ENCODE results near the gene SUMF1. TPM values are rescaled to one million over a fixed set of nuclear protein-coding genes. Genes with fewer than 3 reads are reported as not detected.

Gene SUMF1
- total RNA-seq, 2 experiments from 2014 or later: 5.1 to 5.6 TPM

- no peak for DNase-seq
- no peak overlapping the region for H3K4me3 Mint-ChIP-seq
- H3K9me3 Mint-ChIP-seq: no peaks in the 10 kb centered on the region
- ChIA-PET POLR2A (no interaction called here), CTCF (no interaction called here)
- H3K36me3 Mint-ChIP-seq: peaks cover 7% of the 10 kb centered on the region
- no peaks in the 10 kb centered on the region for H3K27me3 Mint-ChIP-seq
- no peak overlapping the region for H3K27ac Mint-ChIP-seq
- no peaks in the 10 kb centered on the region for H3K4me1 Mint-ChIP-seq (ENCODE audit: low read depth)
- intact Hi-C loops (cut with micrococcal nuclease): no loop called here
Measured at GRCh38 chr3:4362523-4362922, 104.5 kb downstream of the SUMF1 start.

DNA sequence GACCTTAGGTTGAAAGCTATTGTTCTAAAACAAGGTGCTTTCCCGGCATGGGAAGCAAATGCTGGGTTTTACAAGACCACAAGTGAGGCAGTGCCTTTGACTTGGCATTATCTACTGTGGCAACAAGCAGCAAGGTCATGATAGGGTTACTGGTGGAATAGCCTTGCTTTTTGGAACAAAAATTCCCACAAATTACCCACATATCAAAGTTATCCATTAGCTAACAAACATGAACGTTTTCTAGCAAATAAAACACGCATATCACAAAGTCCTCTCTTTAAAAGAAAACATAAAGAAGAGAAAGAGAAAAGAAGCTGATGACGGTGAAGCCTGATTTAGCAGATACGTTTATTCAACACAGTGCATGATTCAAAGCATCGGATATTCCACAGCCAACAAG is 106.3 kb downstream of the SUMF1 start:
- Mint-ChIP-seq H3K4me3 (no peak overlapping the region), H3K27me3 (no peaks in the 10 kb centered on the region), H3K27ac (no peak overlapping the region), H3K4me1 (ENCODE audit: low read depth) (no peaks in the 10 kb centered on the region), H3K36me3 (peaks cover 7% of the 10 kb centered on the region), H3K9me3 (no peaks in the 10 kb centered on the region)
- POLR2A ChIA-PET: interaction anchor here (0.5 kb wide), 1 partner anchor 266 kb away, joined by 3 read pairs; no protein-coding TSS in a partner anchor
- DNase-seq: no peak
- CTCF ChIA-PET: interaction anchor here (0.6 to 1.0 kb wide), 2 partner anchors 10 to 76 kb away, joined by 4 to 6 read pairs; no protein-coding TSS in a partner anchor
- intact Hi-C loops (cut with micrococcal nuclease): no loop called here

- ChIA-PET CTCF (no interaction called here), POLR2A (no interaction called here)
- H3K4me1 Mint-ChIP-seq (ENCODE audit: low read depth): no peaks in the 10 kb centered on the region
- no peaks in the 10 kb centered on the region for H3K9me3 Mint-ChIP-seq
- no peak overlapping the region for H3K27ac Mint-ChIP-seq
- H3K4me3 Mint-ChIP-seq: no peak overlapping the region
- DNase-seq: no peak
- no peaks in the 10 kb centered on the region for H3K27me3 Mint-ChIP-seq
- intact Hi-C loops (cut with micrococcal nuclease): no loop called here
- peaks cover 7% of the 10 kb centered on the region for H3K36me3 Mint-ChIP-seq
Measured at GRCh38 chr3:4359805-4360502, 107.1 kb downstream of the SUMF1 start.

- Mint-ChIP-seq H3K4me3 (no peak overlapping the region), H3K4me1 (ENCODE audit: low read depth) (no peaks in the 10 kb centered on the region), H3K36me3 (peaks cover 7% of the 10 kb centered on the region), H3K9me3 (no peaks in the 10 kb centered on the region), H3K27me3 (no peaks in the 10 kb centered on the region), H3K27ac (no peak overlapping the region)
- CTCF ChIA-PET: no interaction called here
- POLR2A ChIA-PET: no interaction called here
- intact Hi-C loops (cut with micrococcal nuclease): no loop called here
- no peak for DNase-seq
Measured at GRCh38 chr3:4358273-4358672, 108.8 kb downstream of the SUMF1 start.

- H3K4me1 Mint-ChIP-seq (ENCODE audit: low read depth): peaks cover 10% of the 10 kb centered on the region
- H3K9me3 Mint-ChIP-seq: no peaks in the 10 kb centered on the region
- no peaks in the 10 kb centered on the region for H3K27me3 Mint-ChIP-seq
- ChIA-PET CTCF (no interaction called here), POLR2A (no interaction called here)
- no peak for DNase-seq
- intact Hi-C loops (cut with micrococcal nuclease): no loop called here
- H3K27ac Mint-ChIP-seq: no peak overlapping the region
- H3K36me3 Mint-ChIP-seq: peaks cover 2% of the 10 kb centered on the region
- no peak overlapping the region for H3K4me3 Mint-ChIP-seq
Measured at GRCh38 chr3:4356546-4357410, 110.3 kb downstream of the SUMF1 start.

DNA sequence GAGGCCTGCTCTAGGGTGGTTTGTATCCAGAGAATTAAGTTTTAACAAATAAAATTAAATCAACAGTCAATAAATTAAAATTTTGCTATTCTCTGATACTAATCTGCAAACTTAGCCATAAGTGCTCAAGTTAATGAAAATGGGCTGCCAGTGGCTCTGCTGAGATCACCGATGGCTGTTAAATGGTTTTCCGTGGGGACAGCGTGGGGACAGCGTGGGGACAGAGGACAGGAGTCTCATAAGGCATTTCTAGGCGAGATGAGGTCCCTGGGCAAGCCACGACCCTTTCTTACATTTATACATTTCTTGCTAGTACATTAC is 110.9 kb downstream of the SUMF1 start:
- H3K4me1 Mint-ChIP-seq (ENCODE audit: low read depth): peaks cover 16% of the 10 kb centered on the region
- ChIA-PET POLR2A (no interaction called here), CTCF (no interaction called here)
- no peaks in the 10 kb centered on the region for H3K27me3 Mint-ChIP-seq
- intact Hi-C loops (cut with micrococcal nuclease): no loop called here
- H3K36me3 Mint-ChIP-seq: peaks cover 2% of the 10 kb centered on the region
- H3K9me3 Mint-ChIP-seq: no peaks in the 10 kb centered on the region
- H3K27ac Mint-ChIP-seq: no peak overlapping the region
- DNase-seq: no peak
- H3K4me3 Mint-ChIP-seq: no peak overlapping the region

- Mint-ChIP-seq H3K27me3 (no peaks in the 10 kb centered on the region), H3K4me3 (no peak overlapping the region), H3K9me3 (no peaks in the 10 kb centered on the region), H3K4me1 (ENCODE audit: low read depth) (peaks cover 20% of the 10 kb centered on the region), H3K27ac (no peak overlapping the region), H3K36me3 (peaks cover 2% of the 10 kb centered on the region)
- DNase-seq: no peak
- intact Hi-C loops (cut with micrococcal nuclease): no loop called here
- POLR2A ChIA-PET: interaction anchor here (0.6 kb wide), 1 partner anchor 139 kb away, joined by 3 read pairs; no protein-coding TSS in a partner anchor
- CTCF ChIA-PET: no interaction called here
Measured at GRCh38 chr3:4355401-4356219, 111.5 kb downstream of the SUMF1 start.

DNA sequence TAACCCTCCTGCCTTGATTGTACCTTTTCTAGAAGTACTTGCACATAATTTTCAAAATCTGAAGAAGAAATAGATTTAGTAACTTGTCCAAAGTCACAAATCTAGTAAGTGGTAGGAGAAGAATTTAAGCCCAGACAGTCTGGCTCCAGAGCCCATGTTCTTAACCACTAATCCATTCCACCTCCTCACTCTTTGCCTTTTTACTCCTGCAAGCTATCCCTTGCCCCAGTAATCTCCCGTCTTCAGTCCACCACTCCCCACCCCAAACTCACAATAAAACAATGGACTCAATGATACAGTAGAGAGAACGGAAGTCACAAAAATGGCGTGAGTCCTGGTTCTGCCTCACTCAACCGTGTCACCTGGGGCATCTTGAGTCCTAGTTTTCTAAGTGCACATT is 115.2 kb downstream of the SUMF1 start:
- no peaks in the 10 kb centered on the region for H3K27me3 Mint-ChIP-seq
- POLR2A ChIA-PET: interaction anchor here (0.8 to 1.9 kb wide), 4 partner anchors 142 to 288 kb away, joined by 3 to 20 read pairs (median 4); partner anchors contain the start of gene ITPR1
- H3K4me3 Mint-ChIP-seq: peak overlapping the region; percentile 67
- H3K9me3 Mint-ChIP-seq: no peaks in the 10 kb centered on the region
- H3K4me1 Mint-ChIP-seq (ENCODE audit: low read depth): peaks cover 21% of the 10 kb centered on the region
- CTCF ChIA-PET: interaction anchor here (0.6 to 4.5 kb wide), 27 partner anchors 9 to 360 kb away, joined by 3 to 131 read pairs (median 7); partner anchors contain the start of genes ITPR1 and SUMF1
- peak overlapping the region; percentile 92 for H3K27ac Mint-ChIP-seq
- intact Hi-C loops (cut with micrococcal nuclease): loop anchor here (1.0 to 5.0 kb wide), 12 partner anchors 35 to 705 kb away; partner anchors contain the start of gene ITPR1
- DNase-seq: no peak
- peaks cover 1% of the 10 kb centered on the region for H3K36me3 Mint-ChIP-seq

GRCh38 chr3:4351164-4351855 is 115.8 kb downstream of the SUMF1 start:
- intact Hi-C loops (cut with micrococcal nuclease): loop anchor here (1.0 to 5.0 kb wide), 12 partner anchors 36 to 706 kb away; partner anchors contain the start of gene ITPR1
- peak overlapping the region; percentile 67 for H3K4me3 Mint-ChIP-seq
- peak; percentile 51 for DNase-seq
- H3K27me3 Mint-ChIP-seq: no peaks in the 10 kb centered on the region
- H3K4me1 Mint-ChIP-seq (ENCODE audit: low read depth): peaks cover 21% of the 10 kb centered on the region
- H3K27ac Mint-ChIP-seq: peak overlapping the region; percentile 92
- no peaks in the 10 kb centered on the region for H3K9me3 Mint-ChIP-seq
- CTCF ChIA-PET: interaction anchor here (0.6 to 4.5 kb wide), 51 partner anchors 9 to 842 kb away, joined by 3 to 131 read pairs (median 5); partner anchors contain the start of genes ITPR1 and SUMF1
- POLR2A ChIA-PET: interaction anchor here (0.8 to 1.9 kb wide), 7 partner anchors 58 to 288 kb away, joined by 3 to 20 read pairs (median 4); partner anchors contain the start of genes ITPR1 and SUMF1
- peaks cover 1% of the 10 kb centered on the region for H3K36me3 Mint-ChIP-seq

DNA sequence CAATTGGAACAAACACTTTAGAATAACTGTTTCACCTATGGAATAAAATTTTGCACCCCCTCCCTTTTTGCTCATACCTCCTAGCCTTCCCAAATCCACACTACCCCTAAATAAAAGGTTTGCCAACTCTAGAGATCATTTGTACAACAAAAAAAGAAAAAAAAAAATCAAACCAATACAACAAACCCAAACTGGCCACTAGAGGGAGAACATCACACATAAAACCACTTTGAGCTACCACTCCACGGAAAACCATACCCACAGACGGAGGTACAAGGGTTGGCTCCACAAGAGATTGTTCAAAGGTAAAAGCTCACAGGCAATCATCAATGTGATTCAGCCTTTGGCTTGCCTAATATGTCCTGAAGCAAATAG is 116.3 kb downstream of the SUMF1 start:
- CTCF ChIA-PET: interaction anchor here (0.6 to 4.5 kb wide), 53 partner anchors 8 to 628 kb away, joined by 3 to 131 read pairs (median 5); partner anchors contain the start of genes ITPR1 and SUMF1

DNA sequence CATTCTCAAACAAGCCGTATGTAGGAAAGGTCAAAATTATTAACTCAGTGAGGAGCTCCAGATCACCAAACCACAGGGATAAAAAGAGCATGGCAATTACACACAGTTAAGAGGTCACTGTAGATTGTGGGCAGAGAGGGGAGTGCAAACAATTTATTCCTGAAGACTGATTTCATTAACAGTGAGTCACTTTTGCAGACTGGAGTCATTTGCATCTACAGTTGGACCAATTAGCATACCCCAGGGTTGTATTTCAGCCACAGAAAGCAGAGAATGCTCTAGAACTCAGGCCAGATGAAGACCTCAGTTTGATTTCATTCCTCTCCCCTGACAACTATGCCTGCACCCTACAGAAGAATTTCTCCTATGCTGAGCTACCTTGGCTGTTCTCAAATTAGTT is 123.8 kb downstream of the SUMF1 start:
- Mint-ChIP-seq H3K36me3 (peaks cover 1% of the 10 kb centered on the region), H3K4me3 (no peak overlapping the region), H3K4me1 (ENCODE audit: low read depth) (no peaks in the 10 kb centered on the region), H3K27ac (no peak overlapping the region), H3K27me3 (no peaks in the 10 kb centered on the region), H3K9me3 (no peaks in the 10 kb centered on the region)
- ChIA-PET CTCF (interaction anchor here (0.9 to 3.9 kb wide), 2 partner anchors 8 to 290 kb away, joined by 3 to 14 read pairs; no protein-coding TSS in a partner anchor), POLR2A (no interaction called here)
- no peak for DNase-seq
- intact Hi-C loops (cut with micrococcal nuclease): no loop called here

More for the DNA sequence above, 116.3 kb downstream of the SUMF1 start:
- H3K27ac Mint-ChIP-seq: peak overlapping the region; percentile 92
- H3K9me3 Mint-ChIP-seq: no peaks in the 10 kb centered on the region
- peaks cover 21% of the 10 kb centered on the region for H3K4me1 Mint-ChIP-seq (ENCODE audit: low read depth)
- POLR2A ChIA-PET: interaction anchor here (1.0 to 1.9 kb wide), 6 partner anchors 59 to 169 kb away, joined by 3 to 20 read pairs (median 4); partner anchors contain the start of genes ITPR1 and SUMF1
- H3K4me3 Mint-ChIP-seq: peak overlapping the region; percentile 45
- DNase-seq: peak; percentile 53
- H3K36me3 Mint-ChIP-seq: peaks cover 1% of the 10 kb centered on the region
- H3K27me3 Mint-ChIP-seq: no peaks in the 10 kb centered on the region
- intact Hi-C loops (cut with micrococcal nuclease): loop anchor here (1.0 to 5.0 kb wide), 12 partner anchors 37 to 707 kb away; partner anchors contain the start of gene ITPR1

All from activated CD4-positive, alpha-beta memory T cell treated with anti-CD3 and anti-CD28 coated beads for 36 hours (primary cell).